Liver (tissue), 9 donors: ENCODE results near the gene PLS1. TPM values are rescaled to one million over a fixed set of nuclear protein-coding genes. Genes with fewer than 3 reads are reported as not detected.

Experiments
- DNase-seq: peaks from one replicate; pipeline ENCODE4 v3.0.0-alpha.2; 2017; ENCODE audit warnings: low spot score
- H3K27ac ChIP-seq, 2 donors: one replicate each; pipeline ENCODE4 v1.7.0; 2013; ENCODE audit warnings: inconsistent platforms in 2 of 2, low read length in 2 of 2, control low read depth in 1 of 2, low read depth in 1 of 2, mild to moderate bottlenecking in 1 of 2
- H3K27me3 ChIP-seq, 4 donors: one replicate each; pipeline versions ENCODE4 v1.6.1 to v1.7.0; 2013; ENCODE audit warnings: low read length in 3 of 4, inconsistent platforms in 1 of 4, mild to moderate bottlenecking in 1 of 4, moderate library complexity in 1 of 4; ENCODE audit not compliant: control insufficient read depth in 4 of 4, insufficient read depth in 4 of 4
- H3K36me3 ChIP-seq, 4 donors: one replicate each; pipeline versions ENCODE4 v1.6.1 to v1.7.0; 2013; ENCODE audit warnings: low read length in 3 of 4, mild to moderate bottlenecking in 3 of 4, low read depth in 1 of 4, moderate library complexity in 1 of 4; ENCODE audit not compliant: control insufficient read depth in 4 of 4, insufficient read depth in 3 of 4
- H3K4me1 ChIP-seq, 4 donors: one replicate each; pipeline versions ENCODE4 v1.6.1 to v1.7.0; 2013; ENCODE audit warnings: low read length in 3 of 4, mild to moderate bottlenecking in 3 of 4, moderate library complexity in 1 of 4; ENCODE audit not compliant: control insufficient read depth in 4 of 4, insufficient read depth in 4 of 4
- H3K4me3 ChIP-seq, 3 donors: one replicate each; pipeline versions ENCODE4 v1.6.1 to v1.7.0; 2013; ENCODE audit warnings: low read length in 3 of 3, control low read depth in 1 of 3, low read depth in 1 of 3, mild to moderate bottlenecking in 1 of 3
- H3K9ac ChIP-seq, 2 donors: one replicate each; pipeline ENCODE4 v1.7.0; 2013; ENCODE audit warnings: low read length in 2 of 2, mild to moderate bottlenecking in 2 of 2, moderate library complexity in 2 of 2, control low read depth in 1 of 2, low read depth in 1 of 2
- H3K9me3 ChIP-seq, 4 donors: one replicate each; pipeline versions ENCODE4 v1.6.1 to v1.7.0; 2013; ENCODE audit warnings: low read length in 3 of 4; ENCODE audit not compliant: control insufficient read depth in 4 of 4
- EGR1 ChIP-seq, 2 donors: IDR thresholded peaks; 2 replicates each; pipeline ENCODE4 v1.6.1; 2016 to 2018; ENCODE audit warnings: antibody characterized with exemption in 2 of 2, low read depth in 2 of 2
- FOXA1 ChIP-seq: IDR thresholded peaks from 2 replicates; pipeline ENCODE4 v1.6.1; 2016; ENCODE audit warnings: antibody characterized with exemption
- FOXA2 ChIP-seq: IDR thresholded peaks from 2 replicates; pipeline ENCODE4 v1.6.1; 2016; ENCODE audit warnings: antibody characterized with exemption
- GABPA ChIP-seq, 2 donors: IDR thresholded peaks in 1 of 2; conservative IDR thresholded peaks in 1 of 2; 2 replicates each; pipeline ENCODE4 v1.6.1; 2016; ENCODE audit warnings: antibody characterized with exemption in 2 of 2, mild to moderate bottlenecking in 1 of 2, moderate library complexity in 1 of 2
- HNF4A ChIP-seq, 2 donors: conservative IDR thresholded peaks; 2 replicates each; pipeline ENCODE4 v1.6.1; 2016; ENCODE audit warnings: antibody characterized with exemption in 2 of 2, mild to moderate bottlenecking in 2 of 2
- HNF4G ChIP-seq: IDR thresholded peaks from 2 replicates; pipeline ENCODE4 v1.6.1; 2016; ENCODE audit warnings: antibody characterized with exemption
- JUND ChIP-seq, 2 donors: IDR thresholded peaks; 2 replicates each; pipeline ENCODE4 v1.6.1; 2016; ENCODE audit warnings: antibody characterized with exemption in 2 of 2
- NR2F2 ChIP-seq: IDR thresholded peaks from 2 replicates; pipeline ENCODE4 v1.6.1; 2016; ENCODE audit warnings: antibody characterized with exemption
- RAD21 ChIP-seq, 2 donors: IDR thresholded peaks; 2 replicates each; pipeline ENCODE4 v1.6.1; 2016; ENCODE audit warnings: antibody characterized with exemption in 2 of 2, mild to moderate bottlenecking in 2 of 2
- RXRA ChIP-seq, 2 donors: IDR thresholded peaks; 2 replicates each; pipeline ENCODE4 v1.6.1; 2017 to 2018; ENCODE audit warnings: antibody characterized with exemption in 2 of 2, mild to moderate bottlenecking in 1 of 2
- SP1 ChIP-seq: IDR thresholded peaks from 2 replicates; pipeline ENCODE4 v1.6.1; 2018; ENCODE audit warnings: antibody characterized with exemption, mild to moderate bottlenecking
- TAF1 ChIP-seq: conservative IDR thresholded peaks from 2 replicates; pipeline ENCODE4 v1.6.1; 2016; ENCODE audit warnings: antibody characterized with exemption, mild to moderate bottlenecking
- YY1 ChIP-seq: IDR thresholded peaks from 2 replicates; pipeline ENCODE4 v1.6.1; 2016; ENCODE audit warnings: antibody characterized with exemption, mild to moderate bottlenecking
- WGBS: extraction: QIAGEN DNeasy Blood & Tissue Kit; methylation state at CpG from one replicate; pipeline ENCODE4 v1.1.7; 2013; 5-methylcytosine and 5-hydroxymethylcytosine counted together
- polyA plus RNA-seq, 2 donors: library from polyadenylated mRNA; stranded (reverse) in 1 of 2; unstranded in 1 of 2; fragments of 200-250 nt in 1 of 2; fragments of >200 nt in 1 of 2; fragmentation: Nextera tagmentation in 1 of 2; extraction: Ambion mirVana in 1 of 2; gene quantifications; one replicate each; pipeline versions ENCODE4 v1.2.1 to v1.2.3, GENCODE V29; 2013 to 2015
- total RNA-seq, 2 donors: library from RNA; depleted of rRNA; stranded (reverse); fragments of >200 nt; gene quantifications; one replicate each; pipeline ENCODE4 v1.2.3, GENCODE V29; 2014
- TF ChIP-seq, protein P1 (sequence below): IDR thresholded peaks from 2 replicates; pipeline ENCODE4 v1.6.1; 2016; ENCODE audit warnings: antibody characterized with exemption
- TF ChIP-seq, protein P2 (sequence below): fragments of 150-350 bp; IDR thresholded peaks from 2 replicates; pipeline ENCODE4 v1.5.1; 2017; ENCODE audit warnings: improper control_type of control experiment, low read depth, low read length; ENCODE audit not compliant: missing input control
- TF ChIP-seq, protein P3 (sequence below): IDR thresholded peaks from 2 replicates; pipeline ENCODE4 v1.6.1; 2016; ENCODE audit warnings: antibody characterized with exemption
- TF ChIP-seq, protein P4 (sequence below): IDR thresholded peaks from 2 replicates; pipeline ENCODE4 v1.6.1; 2016; ENCODE audit warnings: antibody characterized with exemption, mild to moderate bottlenecking
- TF ChIP-seq, protein P5 (sequence below): IDR thresholded peaks from 2 replicates; pipeline ENCODE4 v1.6.1; 2016; ENCODE audit warnings: antibody characterized with exemption
- donor health status: healthy.
- donor health status: healthy.
- donor health status: healthy.
- donor health status: healthy.
- donor health status: healthy.

The PLS1 gene
- total and polyA plus RNA-seq, 4 donors = 7.2 to 21.9 (median 10.1) TPM

DNA sequence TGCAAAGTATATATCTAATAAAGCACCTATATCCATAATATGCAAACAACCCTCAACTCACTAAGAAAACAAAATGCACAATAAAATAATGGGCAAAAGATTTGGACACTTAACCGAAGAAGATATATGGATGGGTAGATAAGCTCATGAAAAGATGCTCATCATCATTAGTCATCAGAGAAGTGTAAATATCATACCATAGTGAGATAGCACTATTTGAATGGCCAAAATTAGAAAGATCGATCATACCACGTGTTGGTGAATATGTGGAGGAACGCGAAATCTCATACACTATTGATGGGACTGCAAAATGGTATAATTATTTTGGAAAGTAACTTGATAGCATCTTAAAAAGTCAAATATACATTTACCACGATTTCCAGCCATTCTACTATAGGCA lies 40.5 kb downstream of the PLS1 start:
- TF ChIP-seq TAF1 (no peak), EGR1 (IDR thresholded peaks at IDR 0.05; ENCODE audit: low read depth in 2 of 2) (no peak), NR2F2 (no peak), JUND (IDR thresholded peaks at IDR 0.05) (no peak), FOXA2 (no peak), RAD21 (IDR thresholded peaks at IDR 0.05) (no peak), FOXA1 (no peak), RXRA (IDR thresholded peaks at IDR 0.05) (no peak), YY1 (no peak), SP1 (no peak)
- TF ChIP-seq, protein P1, sequence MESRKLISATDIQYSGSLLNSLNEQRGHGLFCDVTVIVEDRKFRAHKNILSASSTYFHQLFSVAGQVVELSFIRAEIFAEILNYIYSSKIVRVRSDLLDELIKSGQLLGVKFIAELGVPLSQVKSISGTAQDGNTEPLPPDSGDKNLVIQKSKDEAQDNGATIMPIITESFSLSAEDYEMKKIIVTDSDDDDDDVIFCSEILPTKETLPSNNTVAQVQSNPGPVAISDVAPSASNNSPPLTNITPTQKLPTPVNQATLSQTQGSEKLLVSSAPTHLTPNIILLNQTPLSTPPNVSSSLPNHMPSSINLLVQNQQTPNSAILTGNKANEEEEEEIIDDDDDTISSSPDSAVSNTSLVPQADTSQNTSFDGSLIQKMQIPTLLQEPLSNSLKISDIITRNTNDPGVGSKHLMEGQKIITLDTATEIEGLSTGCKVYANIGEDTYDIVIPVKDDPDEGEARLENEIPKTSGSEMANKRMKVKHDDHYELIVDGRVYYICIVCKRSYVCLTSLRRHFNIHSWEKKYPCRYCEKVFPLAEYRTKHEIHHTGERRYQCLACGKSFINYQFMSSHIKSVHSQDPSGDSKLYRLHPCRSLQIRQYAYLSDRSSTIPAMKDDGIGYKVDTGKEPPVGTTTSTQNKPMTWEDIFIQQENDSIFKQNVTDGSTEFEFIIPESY = no peak
- Histone ChIP-seq H3K27ac (no peak overlapping the region), H3K36me3 (no peaks in the 10 kb centered on the region), H3K9ac (no peak overlapping the region), H3K27me3 (no peaks in the 10 kb centered on the region), H3K4me1 (peaks cover 0 to 3% (median 0%) of the 10 kb centered on the region in 4 donors), H3K9me3 (no peaks in the 10 kb centered on the region), H3K4me3 (no peak overlapping the region)
- 95% methylated on average over 6 of the region's 6 CpGs for WGBS
- no peak for DNase-seq

DNA sequence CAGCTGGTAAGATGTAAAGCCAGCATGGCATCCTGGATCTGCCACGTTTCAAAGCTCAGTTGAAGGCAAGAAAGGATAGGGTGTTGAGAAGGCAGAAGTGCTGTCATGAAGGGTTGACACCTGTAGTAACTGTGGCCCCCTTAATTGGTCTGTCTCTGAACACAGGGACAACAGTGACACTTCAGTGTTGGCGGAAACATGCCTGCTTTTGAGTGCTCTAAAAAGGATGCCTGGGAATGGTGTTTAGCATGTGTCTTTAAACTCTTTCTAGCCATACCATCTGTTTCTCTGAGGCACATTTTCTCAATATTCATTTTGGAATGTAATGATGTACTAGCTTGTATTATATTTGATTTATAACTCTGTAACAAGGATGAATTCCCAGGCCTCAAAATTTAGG lies 42.1 kb downstream of the PLS1 start:
- no peak for DNase-seq
- no peak overlapping the region for H3K4me3 ChIP-seq
- no peaks in the 10 kb centered on the region for H3K36me3 ChIP-seq
- no peak overlapping the region for H3K9ac ChIP-seq
- H3K27me3 ChIP-seq = no peaks in the 10 kb centered on the region
- H3K27ac ChIP-seq = no peak overlapping the region
- H3K4me1 ChIP-seq = peaks cover 0 to 3% (median 0%) of the 10 kb centered on the region in 4 donors
- no peak for TF ChIP-seq YY1
- TF ChIP-seq JUND (IDR thresholded peaks at IDR 0.05) = no peak
- TF ChIP-seq, protein P2, sequence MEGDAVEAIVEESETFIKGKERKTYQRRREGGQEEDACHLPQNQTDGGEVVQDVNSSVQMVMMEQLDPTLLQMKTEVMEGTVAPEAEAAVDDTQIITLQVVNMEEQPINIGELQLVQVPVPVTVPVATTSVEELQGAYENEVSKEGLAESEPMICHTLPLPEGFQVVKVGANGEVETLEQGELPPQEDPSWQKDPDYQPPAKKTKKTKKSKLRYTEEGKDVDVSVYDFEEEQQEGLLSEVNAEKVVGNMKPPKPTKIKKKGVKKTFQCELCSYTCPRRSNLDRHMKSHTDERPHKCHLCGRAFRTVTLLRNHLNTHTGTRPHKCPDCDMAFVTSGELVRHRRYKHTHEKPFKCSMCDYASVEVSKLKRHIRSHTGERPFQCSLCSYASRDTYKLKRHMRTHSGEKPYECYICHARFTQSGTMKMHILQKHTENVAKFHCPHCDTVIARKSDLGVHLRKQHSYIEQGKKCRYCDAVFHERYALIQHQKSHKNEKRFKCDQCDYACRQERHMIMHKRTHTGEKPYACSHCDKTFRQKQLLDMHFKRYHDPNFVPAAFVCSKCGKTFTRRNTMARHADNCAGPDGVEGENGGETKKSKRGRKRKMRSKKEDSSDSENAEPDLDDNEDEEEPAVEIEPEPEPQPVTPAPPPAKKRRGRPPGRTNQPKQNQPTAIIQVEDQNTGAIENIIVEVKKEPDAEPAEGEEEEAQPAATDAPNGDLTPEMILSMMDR = no peak
- no peak for TF ChIP-seq FOXA1
- TF ChIP-seq, protein P3, sequence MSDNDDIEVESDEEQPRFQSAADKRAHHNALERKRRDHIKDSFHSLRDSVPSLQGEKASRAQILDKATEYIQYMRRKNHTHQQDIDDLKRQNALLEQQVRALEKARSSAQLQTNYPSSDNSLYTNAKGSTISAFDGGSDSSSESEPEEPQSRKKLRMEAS = no peak
- TF ChIP-seq, protein P1 = no peak
- no peak for TF ChIP-seq NR2F2
- TF ChIP-seq, protein P4, sequence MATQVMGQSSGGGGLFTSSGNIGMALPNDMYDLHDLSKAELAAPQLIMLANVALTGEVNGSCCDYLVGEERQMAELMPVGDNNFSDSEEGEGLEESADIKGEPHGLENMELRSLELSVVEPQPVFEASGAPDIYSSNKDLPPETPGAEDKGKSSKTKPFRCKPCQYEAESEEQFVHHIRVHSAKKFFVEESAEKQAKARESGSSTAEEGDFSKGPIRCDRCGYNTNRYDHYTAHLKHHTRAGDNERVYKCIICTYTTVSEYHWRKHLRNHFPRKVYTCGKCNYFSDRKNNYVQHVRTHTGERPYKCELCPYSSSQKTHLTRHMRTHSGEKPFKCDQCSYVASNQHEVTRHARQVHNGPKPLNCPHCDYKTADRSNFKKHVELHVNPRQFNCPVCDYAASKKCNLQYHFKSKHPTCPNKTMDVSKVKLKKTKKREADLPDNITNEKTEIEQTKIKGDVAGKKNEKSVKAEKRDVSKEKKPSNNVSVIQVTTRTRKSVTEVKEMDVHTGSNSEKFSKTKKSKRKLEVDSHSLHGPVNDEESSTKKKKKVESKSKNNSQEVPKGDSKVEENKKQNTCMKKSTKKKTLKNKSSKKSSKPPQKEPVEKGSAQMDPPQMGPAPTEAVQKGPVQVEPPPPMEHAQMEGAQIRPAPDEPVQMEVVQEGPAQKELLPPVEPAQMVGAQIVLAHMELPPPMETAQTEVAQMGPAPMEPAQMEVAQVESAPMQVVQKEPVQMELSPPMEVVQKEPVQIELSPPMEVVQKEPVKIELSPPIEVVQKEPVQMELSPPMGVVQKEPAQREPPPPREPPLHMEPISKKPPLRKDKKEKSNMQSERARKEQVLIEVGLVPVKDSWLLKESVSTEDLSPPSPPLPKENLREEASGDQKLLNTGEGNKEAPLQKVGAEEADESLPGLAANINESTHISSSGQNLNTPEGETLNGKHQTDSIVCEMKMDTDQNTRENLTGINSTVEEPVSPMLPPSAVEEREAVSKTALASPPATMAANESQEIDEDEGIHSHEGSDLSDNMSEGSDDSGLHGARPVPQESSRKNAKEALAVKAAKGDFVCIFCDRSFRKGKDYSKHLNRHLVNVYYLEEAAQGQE = no peak
- TF ChIP-seq HNF4G = no peak
- no peak for TF ChIP-seq GABPA (IDR thresholded peaks at IDR 0.05 in 1 of 2, conservative IDR thresholded peaks at IDR 0.05 in 1 of 2)
- TF ChIP-seq RAD21 (IDR thresholded peaks at IDR 0.05) = no peak
- no peak for TF ChIP-seq FOXA2
- TF ChIP-seq, protein P5, sequence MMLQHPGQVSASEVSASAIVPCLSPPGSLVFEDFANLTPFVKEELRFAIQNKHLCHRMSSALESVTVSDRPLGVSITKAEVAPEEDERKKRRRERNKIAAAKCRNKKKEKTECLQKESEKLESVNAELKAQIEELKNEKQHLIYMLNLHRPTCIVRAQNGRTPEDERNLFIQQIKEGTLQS = no peak
- no peak for TF ChIP-seq SP1
- no peak for TF ChIP-seq HNF4A (conservative IDR thresholded peaks at IDR 0.05)
- no peak for TF ChIP-seq TAF1
- TF ChIP-seq RXRA (IDR thresholded peaks at IDR 0.05) = no peak
- TF ChIP-seq EGR1 (IDR thresholded peaks at IDR 0.05; ENCODE audit: low read depth in 2 of 2) = no peak
- H3K9me3 ChIP-seq = no peaks in the 10 kb centered on the region
- WGBS = 83% methylated on average over 2 of the region's 2 CpGs
